ENCODE measurements around the gene RFNG.

RFNG gene, protein sequence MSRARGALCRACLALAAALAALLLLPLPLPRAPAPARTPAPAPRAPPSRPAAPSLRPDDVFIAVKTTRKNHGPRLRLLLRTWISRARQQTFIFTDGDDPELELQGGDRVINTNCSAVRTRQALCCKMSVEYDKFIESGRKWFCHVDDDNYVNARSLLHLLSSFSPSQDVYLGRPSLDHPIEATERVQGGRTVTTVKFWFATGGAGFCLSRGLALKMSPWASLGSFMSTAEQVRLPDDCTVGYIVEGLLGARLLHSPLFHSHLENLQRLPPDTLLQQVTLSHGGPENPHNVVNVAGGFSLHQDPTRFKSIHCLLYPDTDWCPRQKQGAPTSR

DNA sequence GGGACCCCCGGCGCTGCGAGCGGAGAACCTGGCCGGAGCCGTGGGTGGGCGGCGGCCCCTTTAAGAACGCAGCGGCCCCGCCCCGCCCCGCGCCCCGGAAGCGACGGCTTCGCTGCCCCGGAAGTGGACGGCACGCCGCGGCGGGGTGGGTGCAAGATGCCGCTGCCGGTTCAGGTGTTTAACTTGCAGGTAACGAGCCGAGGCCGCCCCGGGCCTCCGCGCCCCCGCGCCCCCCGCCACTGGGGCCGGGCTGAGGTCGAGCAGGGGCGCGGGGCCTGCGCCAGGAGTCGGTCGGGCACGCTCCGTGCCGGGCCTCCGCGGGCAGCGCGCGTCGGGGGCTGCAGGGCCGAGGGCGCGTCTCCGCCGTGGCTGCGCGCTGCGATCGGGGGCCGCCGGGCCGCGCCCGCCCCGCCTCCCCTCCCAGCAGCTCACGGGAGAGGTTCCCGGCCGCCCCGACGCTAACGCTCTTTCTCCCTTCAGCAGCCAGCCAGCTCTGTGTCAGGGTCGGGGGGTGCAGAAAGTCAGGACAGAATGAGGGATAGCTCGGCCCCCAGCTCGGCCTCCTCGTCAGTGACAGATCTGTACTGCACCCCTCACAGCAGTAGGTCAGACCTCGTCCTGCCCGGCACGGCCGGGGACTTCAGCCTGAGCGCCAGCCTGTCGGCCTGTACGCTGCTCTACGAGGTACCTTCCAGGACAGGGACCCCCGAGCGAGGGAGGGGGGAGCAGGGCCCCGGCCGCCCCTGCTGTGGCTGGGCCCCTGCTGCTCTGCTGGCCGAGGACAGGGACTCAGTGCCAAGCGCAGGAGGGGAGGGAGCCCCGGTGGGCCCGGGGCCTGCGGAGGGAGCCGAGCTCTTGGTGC is at the start of gene RFNG, which contains the start of gene GPS1:
TSS of gene RFNG (minus strand) at position 36 of the 862 bp plus-strand sequence. CDS start 45 bp downstream, outside the sequence.
TSS of gene GPS1 (plus strand) at position 123 of the 862 bp plus-strand sequence. CDS start at position 157, 34 bp downstream.
- peak; percentile 88 for DNase-seq (ENCODE audit: low spot score)

DNA sequence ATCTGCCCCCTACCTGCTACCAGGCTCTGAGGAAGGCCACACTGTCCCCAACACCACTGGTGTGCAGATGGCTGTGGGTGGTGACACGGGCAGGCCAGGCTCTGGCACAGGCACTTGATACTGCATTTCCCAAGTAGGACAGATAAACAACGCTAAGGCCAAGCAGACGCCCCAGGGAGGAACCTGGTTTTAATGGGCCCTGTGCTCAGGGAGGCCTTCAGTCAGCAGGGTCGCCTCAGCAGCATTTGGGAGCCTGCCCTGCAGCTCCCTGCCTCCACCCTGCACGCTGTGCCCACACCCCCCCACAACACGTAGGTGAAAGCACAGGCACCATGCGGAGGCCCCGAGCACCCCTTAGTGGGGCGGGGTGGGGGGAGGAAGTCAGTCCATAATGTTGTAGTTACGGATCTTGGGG is 49.7 kb upstream of the RFNG start:
- no peak for DNase-seq (ENCODE audit: low spot score)

DNA sequence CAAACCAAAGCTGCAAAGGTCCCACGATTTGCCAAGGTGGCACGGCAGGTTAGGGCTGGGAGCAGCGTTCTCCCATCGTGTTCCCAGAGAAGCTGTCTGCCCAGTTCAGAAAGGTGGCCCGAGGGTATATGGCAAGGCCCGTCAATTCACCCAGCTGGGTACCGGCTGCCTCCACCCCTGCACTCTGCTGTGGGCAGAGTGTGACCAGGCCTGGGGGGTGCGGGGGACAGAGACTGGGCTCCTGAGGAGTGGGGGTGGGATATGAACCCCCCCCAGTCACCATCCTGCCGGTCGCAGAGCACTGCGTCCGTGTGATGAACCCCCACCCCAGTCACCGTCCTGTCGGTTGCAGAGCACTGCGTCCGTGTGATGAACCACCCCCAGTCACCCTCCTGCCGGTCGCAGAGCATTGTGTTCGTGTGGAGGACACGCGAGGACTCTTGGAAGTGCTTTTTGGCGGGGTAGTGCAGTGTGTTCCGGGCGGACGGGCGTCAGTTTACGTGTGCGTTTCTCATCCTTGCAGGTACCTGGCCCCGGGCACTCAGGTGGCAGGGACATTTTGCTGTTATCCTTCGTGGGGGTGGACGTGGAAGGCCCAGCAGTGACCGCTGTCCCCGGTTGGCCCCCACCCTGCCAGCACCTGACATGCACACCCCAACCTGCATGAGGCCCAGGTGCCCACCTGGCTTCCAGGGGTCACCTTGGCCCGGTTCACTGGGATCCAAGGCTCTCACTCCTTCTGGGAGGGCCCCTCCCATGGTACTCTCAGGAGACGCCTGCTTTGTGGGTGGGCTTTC is 49.1 kb upstream of the RFNG start:
- no peak for DNase-seq (ENCODE audit: low spot score)

DNA sequence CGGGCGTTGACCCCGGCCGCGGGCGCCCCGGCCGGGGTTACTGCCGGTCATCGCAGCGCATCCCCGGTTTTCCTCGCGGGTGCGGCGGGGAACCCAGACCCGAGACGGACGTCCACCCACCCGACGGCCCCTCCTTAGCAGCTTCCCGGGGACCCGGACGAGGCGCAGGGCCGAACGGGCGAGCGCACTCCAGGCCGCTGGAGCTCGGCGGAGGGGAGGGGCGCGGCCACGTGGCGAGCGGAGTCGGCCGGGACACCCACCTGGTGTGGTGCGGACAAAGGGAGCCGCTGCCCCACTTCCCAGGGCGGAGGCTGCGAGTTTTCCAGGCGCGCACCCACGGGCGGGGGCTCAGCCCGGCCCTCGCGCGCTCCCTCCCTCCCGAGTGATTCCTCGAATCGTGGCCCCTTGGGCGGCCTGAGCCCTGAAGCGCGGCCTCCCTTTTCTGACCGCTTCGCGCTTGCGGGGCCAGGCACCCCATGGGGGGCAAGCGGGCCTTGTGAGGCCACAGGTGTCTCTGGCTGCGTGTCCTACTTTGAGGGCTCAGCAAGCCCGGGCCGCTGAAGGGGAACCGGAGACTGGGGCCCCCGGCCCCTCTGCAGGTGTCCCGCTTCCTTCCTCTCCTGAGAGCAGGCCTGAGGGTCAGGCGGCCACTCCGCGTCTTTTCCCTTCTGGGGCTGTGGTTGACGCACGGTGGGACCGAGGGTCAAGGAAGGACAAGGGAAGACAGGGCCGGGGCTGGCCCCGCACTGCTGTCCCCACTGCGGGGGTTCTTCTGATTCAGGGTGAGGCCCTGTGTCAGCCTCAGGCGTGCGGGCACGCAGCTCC is 47.5 kb upstream of the RFNG start:
- no peak for DNase-seq (ENCODE audit: low spot score)

DNA sequence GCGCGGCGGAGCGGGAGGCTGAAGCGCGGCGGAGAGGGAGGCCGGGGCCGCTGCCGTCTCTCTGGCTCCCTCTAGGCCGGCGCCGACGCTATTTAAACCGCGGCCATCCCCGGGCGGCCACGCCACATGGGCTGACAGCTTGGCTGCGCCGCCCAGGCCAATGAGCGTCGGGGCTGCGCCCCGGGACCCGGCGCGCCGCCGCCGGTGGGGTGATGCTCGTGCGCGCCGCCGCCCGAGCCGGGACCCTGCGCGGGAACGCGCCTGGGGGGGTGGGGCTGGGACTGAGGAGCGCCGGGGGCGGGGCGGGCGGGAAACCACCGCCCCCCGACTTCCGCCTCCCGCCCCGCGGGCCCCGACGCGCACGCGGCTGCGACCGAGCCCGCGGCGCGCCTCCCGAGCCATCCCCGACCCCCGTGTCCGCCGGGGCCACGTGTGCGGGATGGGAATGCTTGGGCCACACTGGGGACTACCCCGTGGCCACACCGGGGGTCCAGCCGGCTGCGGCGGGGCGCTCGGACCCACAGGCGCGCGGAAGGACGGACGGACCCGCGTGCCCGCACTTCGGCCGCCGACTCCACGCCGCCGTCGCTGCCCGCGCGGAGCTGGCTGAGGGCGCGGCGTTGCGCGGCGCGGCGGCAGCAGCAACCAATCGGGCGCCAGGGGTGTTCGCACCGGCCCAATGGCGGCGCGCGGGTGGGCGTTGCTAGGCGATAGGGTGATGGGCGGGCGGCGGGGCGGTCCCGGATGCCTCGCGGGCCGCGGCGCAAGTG is 46.7 kb upstream of the RFNG start, which contains the start of gene FASN:
TSS of gene FASN (minus strand) at position 68 of the 770 bp plus-strand sequence. CDS start 1,791 bp downstream, outside the sequence.
- DNase-seq (ENCODE audit: low spot score), result peak; percentile 99

DNA sequence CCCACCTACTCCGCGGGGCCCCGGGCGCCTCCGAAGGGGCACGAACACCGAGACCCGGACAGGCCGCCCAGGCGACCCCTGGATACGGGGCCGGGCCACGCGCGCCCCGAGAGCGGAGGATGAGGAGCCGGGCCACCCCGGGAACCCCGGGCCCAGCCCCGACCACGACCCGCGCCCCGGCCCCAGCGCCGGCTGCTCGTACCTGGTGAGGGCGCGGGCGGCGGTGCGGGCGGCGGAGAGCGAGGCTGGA is 46.2 kb upstream of the RFNG start:
- DNase-seq (ENCODE audit: low spot score), result no peak

DNA sequence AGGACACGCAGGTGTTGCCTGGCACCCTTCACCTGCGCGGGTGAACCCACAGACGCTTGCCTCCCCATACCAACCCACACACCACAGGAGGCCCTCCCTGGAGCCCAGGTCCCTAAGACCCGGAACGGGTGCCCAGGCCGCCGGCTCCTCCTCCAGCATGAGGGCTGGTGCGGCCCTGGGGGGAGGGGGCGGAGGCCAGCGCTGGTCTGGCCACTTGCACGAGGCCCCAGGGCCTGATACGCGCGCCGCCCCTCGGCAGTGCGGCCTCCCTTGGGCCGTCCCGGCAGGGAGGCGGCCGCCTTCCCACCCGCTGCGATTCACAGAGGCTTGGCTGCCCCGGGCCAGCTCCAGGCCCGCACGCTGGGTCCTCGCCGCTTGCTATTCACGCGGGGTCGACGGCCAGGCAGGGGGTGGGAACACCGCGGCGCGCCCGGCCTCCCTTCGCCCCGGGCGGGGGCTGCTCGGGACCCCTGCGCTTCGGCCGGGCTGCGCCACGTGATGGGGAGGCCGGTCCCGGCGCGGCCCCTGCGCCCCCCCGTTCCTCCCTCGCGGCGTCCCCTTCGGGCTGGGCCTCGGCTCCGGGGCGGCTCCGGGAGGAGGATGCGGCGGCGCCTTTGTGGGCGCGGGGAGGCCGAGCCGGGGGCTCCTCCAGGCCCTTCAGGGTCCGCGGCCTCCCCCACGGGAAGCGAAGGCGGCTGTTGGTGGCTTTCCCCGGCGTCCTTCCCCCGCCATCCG is 45.7 kb upstream of the RFNG start:
- DNase-seq (ENCODE audit: low spot score), result peak; percentile 81

DNA sequence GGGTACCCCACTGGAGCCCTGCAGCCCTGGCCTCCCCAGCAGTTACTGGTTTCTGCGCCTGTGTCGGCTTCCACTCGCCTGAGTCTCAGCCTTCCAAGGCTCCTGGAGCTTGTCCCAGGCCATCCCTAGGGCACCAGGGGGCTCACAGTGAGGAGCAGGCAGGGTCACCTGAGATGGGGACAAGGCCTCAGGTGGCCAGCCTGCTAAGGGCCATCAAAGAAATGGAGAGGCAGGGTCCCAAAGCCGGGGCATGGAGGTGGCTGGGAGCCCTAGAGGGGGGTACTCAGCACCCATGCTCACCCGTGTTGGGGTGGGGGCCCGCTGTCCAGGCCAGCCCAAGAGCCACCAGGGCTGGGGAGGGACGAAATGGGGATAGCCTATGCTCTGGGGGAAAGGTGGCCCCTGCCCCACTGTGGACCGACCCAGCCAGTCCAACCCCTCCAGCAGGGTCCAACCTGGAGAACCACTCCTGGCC is 45.1 kb upstream of the RFNG start:
- DNase-seq (ENCODE audit: low spot score), result no peak

DNA sequence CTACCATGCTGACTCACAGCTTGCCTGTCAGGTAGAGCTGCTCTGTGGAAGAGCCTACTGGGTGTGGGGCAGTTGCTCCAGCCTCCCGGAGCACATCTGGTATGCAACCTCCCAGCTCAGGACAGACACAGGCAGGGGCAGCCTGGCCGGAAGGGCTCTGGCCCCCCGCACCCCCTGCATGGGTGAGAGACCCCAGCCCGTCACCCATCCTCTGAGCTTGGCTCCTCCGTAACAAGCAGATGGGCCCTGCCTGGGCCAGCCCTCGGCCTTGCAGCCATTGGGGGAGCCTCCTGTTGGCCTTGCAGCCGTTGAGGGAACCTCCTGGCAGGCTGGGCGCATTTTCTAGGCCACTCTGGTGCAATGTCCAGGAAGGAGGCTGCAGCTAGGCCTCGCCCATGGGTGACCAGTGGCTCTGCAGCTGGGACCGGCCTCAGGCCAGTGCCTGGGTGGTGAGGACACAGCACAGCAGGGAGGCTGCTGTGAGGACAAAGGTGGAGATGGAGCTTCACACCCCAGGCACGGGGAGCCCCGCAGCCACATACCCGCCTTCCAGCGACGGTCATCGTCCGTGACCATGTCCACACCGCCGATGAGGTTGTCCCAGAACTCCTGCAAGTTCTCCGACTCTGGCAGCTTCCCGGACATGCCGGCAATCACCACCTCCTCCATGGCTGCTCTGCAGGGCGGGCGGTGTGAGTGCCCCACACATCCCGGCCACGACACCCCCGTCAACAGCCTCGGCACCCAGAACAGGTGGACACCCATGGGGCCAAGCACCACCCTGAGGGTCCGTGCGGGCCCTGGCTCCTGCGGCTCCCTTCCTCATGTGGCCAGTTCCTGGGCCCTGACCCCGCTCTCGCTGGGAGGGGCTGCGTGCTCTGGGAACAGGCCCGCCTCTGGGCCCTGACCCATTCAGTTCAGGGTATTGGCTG is 44.4 kb upstream of the RFNG start:
- no peak for DNase-seq (ENCODE audit: low spot score)

DNA sequence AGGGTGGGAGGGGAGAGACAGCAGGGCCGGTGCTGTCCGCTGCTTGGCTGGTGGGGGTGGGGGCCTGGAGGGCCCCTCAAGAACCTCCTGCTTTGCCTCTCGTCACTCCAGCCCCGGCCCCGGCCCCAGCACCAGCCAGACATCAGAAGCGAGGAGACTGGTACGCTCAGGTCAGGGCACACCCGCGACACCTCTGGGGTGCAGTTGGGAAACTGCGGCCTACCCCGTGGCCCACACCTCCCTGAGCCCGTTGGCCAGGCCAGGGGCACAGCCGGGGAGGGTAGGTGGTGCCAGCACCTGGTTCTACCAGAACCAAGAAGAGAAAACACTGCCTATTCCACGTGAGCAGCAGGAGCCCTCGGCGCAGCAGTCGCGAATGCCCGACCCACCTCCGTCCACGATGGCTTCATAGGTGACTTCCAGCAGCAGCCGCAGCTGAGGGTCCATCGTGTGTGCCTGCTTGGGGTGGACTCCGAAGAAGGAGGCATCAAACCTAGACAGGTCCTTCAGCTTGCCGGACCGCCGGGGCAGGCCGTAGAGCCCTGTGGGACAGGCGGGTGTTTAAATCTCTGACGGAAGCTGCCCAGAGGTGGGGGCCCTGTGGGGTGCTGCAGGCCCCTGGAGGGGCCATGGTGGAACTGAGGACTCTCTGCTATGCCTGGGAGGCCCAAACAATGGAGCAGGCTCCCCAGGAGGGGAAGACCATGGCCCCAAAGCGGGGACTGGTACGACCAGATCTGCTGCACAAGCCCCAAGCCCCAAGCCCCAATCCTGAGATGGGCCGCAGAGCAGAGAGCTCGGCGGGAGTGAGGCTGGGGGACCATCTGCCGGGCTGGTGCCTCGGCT is 43.5 kb upstream of the RFNG start:
- no peak for DNase-seq (ENCODE audit: low spot score)

DNA sequence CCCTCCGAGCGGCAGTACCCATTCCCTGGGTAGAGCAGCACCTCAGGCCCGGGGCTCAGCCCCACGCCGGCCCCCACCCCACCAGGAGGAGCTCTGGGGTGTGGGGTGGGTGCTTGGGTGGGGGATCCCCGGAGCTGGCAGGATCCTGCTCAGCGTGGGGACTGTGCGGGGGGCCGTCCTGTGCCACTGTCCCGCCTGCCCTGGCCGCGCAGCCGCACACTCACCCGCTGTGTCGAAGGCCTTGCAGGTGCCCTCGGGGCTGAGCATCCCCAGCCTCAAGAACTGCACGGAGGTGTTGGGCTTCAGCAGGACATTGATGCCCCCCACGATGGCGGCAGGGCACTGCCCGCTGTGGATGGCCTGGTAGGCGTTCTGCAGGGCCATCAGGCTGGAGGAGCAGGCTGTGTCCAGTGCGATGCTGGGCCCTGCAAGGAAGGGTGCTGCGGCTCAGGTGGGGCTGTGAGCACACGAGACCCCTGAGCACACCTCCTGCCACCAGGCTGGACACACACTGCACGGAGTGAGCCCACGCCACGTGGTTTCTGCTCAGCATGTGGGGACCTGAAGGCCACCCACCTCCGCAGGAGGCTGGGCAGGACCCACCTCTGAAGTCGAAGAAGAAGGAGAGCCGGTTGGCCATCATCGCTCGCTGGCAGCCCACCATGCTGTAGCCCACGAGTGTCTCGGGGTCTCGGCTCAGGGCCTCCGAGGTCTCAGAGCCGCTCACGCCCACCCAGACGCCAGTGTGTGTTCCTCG is 41.6 kb upstream of the RFNG start:
- no peak for DNase-seq (ENCODE audit: low spot score)

DNA sequence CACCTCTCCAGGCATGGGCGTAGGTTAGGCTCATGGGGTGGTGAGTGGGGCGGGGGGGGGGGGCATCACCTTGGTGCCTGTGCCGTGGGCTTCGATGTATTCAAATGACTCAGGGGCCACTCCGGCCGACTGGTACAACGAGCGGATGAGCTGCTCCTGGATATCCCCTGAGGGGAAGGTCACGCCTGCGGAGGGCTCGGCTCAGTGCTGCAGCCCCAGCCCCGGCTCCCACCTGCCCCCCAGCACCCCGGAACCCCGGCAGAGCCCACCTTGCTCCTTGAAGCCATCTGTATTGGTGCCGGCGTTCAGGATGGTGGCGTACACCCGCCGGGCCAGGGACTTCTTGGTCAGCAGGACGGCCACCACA is 41.0 kb upstream of the RFNG start:
- no peak for DNase-seq (ENCODE audit: low spot score)

DNA sequence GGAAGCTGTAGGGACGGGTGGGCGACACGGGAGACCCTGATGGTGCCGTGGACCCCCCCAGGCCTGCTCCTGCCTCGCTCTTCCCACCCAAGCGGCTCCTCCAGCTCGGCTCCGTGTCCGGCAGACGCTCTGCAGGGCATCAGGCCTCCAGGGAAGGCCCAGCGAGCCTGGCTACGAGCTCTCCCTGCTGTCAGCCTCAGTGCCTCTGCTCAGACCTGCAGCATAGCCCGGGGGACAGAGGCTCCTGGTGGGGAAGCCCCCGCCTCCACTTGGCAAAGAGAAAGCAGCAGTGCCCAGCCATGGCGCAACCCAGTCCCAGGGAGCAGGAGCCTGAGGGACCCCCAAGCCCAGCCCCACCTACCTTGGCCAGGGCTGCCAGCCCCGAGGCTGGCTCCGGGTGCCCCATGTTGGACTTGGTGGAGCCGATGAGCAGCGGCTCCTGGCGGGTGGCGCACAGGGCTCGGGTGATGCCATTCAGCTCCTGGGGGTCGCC is 40.5 kb upstream of the RFNG start:
- no peak for DNase-seq (ENCODE audit: low spot score)

DNA sequence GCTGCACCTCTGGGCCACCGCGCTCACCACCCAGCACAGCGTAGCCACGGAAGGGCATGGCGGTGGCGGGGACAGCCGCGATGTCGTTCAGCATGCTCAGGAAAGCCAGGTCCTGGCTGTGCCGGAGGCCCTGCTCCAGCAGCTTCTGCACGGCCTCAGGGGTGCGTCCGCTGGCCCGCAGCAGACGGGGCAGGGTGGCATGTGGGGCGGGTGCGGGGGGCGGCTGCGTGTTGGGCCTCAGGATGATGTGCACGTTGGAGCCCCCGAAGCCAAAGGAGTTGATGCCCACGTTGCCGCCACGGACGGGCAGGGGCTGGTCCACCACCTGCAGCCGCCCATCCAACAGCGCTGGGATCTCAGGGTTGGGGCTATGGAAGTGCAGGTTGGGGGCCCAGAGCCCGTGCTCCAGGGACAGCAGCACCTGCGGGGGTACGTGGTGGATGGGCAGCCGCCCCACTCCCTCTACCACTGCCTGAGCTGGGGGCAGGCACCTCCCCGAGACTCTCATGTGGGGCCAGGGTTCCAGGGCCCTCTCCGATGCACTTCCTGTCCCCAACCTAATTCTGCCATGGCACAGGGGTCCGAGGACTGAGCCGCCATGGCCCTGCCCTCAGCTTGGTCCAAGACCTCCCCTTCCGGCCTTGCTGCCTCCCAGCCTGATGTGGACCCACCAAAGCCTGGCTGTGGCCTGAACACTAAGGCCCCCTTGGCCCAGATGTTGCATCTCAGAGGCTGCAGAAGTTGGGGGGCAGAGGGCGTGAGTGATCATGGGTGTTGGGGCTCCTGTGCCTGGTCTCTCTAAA is 39.9 kb upstream of the RFNG start:
- no peak for DNase-seq (ENCODE audit: low spot score)

DNA sequence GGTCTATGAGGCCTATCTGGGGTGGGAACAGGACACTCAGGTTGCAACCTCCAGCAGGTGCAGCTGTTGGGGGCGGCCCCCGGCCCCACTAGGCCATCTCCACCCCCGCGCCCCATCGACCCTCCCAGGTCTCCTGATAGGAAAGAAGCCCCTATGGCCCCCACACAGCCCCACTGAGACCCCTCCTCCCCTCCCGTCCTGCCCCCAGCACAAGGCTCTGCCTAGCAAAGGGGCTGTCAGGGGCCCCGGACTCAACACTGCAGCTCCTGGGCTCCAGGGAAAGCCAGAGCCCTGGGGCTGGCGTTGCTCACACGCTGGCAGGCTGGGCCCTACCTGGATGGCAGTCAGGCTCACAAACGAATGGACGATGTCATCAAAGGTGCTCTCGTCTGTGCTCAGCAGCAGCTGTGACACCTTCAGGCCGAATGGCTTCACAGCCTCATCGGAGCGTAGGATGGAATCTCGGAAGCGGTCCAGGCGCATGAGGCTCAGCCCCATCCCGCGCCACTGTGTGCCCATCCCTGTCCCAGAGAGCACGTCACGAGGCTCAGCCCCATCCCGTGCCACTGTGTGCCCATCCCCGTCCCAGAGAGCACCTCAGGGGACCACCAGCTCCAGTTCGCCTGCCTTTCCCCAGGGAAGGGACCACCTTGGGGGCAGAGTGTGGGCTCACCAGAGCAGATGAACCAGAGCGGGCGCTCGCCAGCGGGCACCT is 39.1 kb upstream of the RFNG start:
- DNase-seq (ENCODE audit: low spot score), result no peak
